Stimulated activated CD8-positive, alpha-beta memory T cell treated with anti-CD3 and anti-CD28 coated beads, Interleukin-15, amount 100 ng/mL, for 48 hours (primary cell): ENCODE data around the gene SEM1.
"Not testable (repeated sequence)": the region's sequence is repeated elsewhere in the genome, so short reads cannot be mapped to it uniquely, and the experiment has no call there.

Source experiments
- DNase-seq, 2 donors: peaks; one replicate each; pipeline ENCODE4 v3.0.0-alpha.2; 2020; ENCODE audit warnings: low read depth in 2 of 2

SEM1 gene

DNA sequence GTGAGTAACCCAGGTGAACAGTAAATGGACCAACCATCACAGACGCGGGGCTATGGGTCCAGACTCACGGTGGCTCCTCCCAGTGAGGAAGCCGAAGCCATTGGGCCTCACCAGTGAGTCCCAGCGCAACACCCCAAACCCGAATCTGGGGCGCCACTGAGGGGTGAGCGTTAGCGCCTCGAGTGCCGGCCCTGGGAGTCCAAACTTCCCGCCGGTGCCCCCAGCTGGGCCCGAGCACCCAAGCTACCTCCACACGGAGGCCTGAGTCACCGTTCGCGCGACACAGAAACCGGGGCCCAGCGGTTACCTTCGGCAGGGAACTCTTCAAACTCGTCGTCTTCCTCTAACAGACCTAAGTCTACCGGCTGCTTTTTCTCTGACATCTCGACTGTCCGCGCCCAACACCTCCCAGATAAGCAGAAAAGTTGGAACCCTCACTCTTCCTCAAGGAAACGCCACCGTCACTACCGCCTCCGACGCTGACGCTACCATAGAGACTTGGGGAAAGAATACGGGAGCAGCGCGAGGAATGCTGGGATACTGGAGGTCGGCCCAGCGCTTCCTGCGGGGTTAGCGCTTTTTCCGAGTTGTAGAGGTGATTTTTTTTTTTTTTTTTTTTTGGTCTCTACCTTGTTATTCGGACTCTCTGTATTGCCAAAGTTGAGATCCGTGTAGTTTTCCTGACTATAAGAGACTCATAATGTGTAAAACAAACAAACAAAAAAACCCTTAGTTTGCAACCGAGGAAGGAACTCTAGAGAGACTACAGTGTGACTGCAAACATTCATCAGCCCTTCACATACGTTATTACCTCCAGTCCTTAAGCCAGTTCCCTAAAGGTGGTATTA lies at the start of gene SEM1:
Gene SEM1 (minus strand): TSS at position 466 of the 848 bp plus-strand sequence. CDS start 83 bp downstream, at position 383.
- peak; percentile 36 to 43 for DNase-seq

DNA sequence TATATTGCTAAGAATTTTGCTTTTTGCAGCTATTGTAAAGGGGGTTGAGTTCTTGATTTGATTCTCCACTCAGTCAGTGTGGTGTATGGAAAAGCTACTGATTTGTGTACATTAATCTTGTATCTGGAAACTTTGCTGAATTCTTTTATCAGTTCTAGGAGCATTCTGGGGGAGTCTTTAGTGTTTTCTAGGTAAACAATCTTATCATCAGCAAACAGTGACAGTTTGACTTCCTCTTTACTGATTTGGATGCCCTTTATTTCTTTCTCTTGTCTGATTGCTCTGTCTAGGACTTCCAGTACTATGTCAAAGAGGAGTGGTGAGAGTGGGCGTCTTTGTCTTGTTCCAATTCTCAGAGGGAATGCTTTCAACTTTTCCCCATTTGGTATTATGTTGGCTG lies 48.2 kb upstream of the SEM1 start:
- DNase-seq: not testable (repeated sequence)

- DNase-seq: no peak
These were observed 37.8 kb upstream of the SEM1 start for GRCh38 chr7:96747418-96747940.

DNA sequence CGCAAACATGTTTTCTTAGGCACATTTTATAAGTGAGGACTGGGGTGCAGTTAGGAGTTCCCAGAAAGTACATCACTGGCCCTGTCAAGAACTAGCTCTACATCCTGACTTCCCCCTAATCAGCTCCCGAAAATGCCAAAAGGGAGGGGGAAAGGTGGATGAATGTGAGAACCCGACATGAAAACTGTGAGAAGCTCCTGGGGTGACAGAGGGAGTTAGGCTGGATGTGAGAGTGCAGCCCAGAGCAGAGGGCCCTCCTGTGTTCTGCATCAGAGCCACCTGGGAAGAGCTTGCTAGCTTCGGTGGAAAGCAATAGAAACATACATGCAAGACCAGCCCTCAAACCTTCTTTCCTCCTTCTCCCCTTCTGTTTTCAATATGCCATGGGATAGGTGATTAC lies 30.5 kb upstream of the SEM1 start:
- no peak for DNase-seq

GRCh38 chr7:96739609-96740008 lies 30.0 kb upstream of the SEM1 start:
- DNase-seq: no peak

DNA sequence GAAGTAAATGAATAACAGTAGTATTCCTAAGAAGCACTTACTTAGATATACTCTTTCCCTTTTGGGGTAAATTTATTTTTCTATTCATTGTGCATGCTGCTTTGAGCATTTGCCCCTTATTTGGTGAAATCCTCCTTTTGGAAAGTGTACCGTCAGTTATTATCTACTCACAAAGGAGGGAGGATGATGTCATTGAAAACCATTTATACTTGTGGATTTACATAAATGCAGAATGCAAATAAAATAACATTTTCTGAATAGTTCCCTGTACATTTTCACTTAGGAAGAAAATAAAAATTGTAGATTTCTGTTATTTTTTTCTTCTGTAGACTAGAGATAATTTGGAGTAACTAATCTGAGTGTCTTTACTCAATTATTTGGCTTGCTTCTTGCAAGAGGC lies 29.5 kb upstream of the SEM1 start:
- DNase-seq: no peak

DNA sequence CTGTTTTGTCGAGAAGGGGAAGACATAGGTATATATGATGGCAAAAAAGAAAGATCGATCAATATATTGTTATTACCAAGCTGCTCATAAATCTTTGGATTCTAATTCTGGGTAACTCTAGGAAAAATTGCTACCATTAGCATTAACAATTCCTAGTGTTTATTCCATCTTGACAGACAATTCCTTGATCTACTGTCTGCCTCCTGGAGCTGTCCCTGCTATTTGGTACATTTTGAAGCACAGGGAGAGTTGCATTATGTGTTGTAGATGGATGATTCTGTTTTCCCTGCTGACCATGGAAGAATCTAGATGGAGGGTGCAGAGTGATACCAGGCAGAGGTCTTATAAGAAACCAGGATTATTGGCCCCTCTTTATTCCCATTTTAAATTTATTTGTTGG lies 29.1 kb upstream of the SEM1 start:
- DNase-seq: no peak

- DNase-seq: no peak
These were observed 28.0 kb upstream of the SEM1 start for GRCh38 chr7:96737545-96738050.

DNA sequence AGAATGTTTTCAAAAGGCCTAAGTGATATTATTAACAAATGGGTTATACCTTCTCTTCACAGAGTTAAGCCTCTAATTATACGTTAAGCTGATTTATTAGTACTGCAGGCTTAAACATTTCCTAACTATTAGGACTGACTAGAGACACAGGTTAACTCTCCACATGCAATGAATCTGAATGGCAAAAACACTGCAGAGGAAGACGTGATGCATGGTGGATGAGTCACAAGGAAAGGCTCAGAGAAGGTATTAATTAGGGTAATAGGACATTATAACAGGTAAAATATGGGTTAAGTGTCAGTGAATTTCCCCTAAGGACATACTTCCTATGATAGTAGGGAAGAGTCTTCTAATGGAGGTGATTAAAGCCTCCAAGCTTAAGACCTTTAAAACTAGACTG lies 24.7 kb upstream of the SEM1 start:
- DNase-seq: no peak

- no peak for DNase-seq
These were observed 20.2 kb upstream of the SEM1 start for GRCh38 chr7:96729820-96730219.

- no peak for DNase-seq
These were observed 18.5 kb upstream of the SEM1 start for GRCh38 chr7:96728139-96728538.

GRCh38 chr7:96727534-96728088 lies 18.0 kb upstream of the SEM1 start:
- DNase-seq: no peak

- no peak for DNase-seq
These were observed 14.0 kb upstream of the SEM1 start for GRCh38 chr7:96723622-96724021.

DNA sequence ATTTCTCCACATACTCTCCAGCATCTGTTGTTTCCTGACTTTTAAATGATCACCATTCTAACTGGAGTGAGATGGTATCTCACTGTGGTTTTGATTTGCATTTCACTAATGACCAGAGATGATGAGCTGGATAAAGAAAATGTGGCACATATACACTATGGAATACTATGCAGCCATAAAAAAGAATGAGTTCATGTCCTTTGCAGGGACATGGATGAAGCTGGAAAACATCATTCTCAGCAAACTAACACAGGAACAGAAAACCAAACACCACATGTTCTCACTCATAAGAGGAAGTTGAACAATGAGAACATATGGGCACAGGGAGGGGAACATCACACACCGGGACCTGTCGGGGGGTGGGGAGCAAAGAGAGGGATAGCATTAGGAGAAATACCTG lies 13.3 kb upstream of the SEM1 start:
- not testable (repeated sequence) for DNase-seq

DNA sequence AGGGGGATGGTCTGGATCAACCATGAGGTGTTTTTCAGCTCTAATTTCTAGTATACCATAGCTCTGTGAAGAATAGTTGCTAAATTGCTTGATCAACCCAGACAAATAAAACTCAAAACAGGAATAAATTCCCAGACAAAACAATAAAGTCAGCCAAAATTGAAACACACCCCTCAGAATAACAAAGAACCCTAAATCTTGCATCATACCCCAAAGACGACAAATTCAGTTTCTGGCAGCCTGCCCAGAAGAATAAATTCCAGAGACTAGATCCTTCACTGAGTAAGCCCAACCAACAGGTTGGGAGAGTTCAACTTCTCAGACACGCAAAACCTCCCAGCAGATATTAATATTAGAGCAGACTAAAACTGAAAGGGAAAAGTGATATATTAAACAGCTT lies 11.2 kb upstream of the SEM1 start:
- DNase-seq: no peak

GRCh38 chr7:96719164-96719563 lies 9.5 kb upstream of the SEM1 start:
- DNase-seq: no peak

DNA sequence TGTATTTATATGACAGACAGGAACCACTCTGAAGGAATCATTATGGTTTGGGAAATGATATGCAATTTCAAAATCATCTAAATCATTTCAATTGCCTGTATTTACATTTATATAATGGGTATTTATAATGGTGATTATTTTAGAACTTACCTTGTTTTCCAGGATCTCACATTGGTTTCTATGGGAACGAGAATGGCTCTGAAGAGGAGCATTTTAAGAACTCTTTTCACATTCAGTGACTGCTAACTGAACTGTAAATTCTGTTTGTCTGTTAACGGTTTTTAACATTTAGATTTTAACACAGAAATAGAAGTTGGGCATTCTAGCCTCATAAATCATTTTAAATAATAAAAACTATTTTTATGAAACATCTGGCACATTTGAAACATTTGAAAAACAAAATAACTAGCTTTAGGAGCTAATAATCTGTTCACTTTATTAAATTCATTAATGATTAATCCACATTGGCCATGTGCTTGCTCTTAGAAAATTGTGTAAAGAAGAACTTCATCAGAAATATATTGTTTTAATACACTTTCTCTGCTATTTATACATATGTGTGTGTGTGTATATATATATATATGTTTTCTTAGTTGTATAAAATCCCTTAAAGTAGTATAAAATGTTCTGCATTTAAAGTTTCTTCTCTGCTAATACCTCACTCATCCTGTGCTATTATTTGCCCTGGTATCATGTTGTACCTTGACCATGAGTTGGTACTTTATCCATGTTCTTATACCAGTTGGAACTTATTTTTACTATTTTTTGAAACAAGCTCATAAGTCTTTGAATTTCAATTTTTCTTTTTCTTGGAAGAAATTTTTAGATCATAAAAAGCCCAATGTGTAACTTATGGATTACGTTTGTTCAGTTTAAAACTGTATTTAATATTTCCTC lies 8.7 kb upstream of the SEM1 start:
- DNase-seq: no peak

DNA sequence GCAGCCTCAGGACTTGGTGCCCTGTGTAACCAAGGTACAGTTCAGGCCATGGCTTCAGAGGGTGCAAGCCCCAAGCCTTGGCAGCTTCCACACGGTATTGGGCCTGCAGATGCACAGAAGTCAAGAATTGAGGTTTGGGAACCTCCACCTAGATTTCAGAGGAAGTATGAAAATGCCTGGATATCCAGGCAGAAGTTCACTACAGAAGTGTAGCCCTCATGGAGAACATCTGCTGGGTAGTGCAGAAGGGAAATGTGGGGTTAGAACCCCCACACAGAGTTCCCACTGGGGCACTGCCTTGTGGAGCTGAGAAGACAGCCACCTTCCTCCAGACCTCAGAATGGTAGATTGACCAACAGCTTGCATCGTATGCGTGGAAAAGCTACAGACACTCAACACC lies 3.4 kb upstream of the SEM1 start:
- DNase-seq: no peak

- DNase-seq: no peak
These were observed 898 bp upstream of the SEM1 start for GRCh38 chr7:96710544-96710943.

DNA sequence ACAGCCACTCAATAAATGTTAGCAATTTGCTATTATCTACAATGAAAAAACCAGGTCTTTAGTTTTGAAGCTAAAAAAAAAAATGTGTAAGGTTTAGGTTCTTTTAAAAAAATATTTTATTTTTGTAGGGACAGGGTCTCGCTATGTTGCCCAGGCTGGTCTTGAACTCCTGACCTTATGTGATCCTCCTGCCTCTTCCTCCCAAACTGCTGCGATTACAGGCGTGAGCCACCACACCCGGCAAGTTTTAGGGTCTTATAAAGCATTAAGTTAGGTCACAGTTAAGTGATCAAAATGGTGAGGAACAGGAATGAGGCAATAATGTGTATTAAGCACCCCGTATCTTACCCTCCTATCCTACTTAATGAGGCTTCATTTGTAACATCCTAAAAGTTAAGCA lies 774 bp downstream of the SEM1 start:
- no peak for DNase-seq

GRCh38 chr7:96707901-96708774 lies 1.5 kb downstream of the SEM1 start:
- no peak for DNase-seq
